ENCODE data around the gene RGS6. TPM values are rescaled to one million over a fixed set of nuclear protein-coding genes. Genes with fewer than 3 reads are reported as not detected.

Gene RGS6
- total and polyA plus RNA-seq, 4 experiments from 2014 or later, result 0.32 TPM; not detected in 3

- Histone ChIP-seq H3K36me3 (ENCODE audit: insufficient read depth, low read length) (no peaks in the 10 kb centered on the region), H3K4me3 (ENCODE audit: low read length in 2 of 2) (no peak overlapping the region), H3K4me1 (ENCODE audit: insufficient read depth, low read length) (peaks cover 35% of the 10 kb centered on the region), H3K27me3 (ENCODE audit: insufficient read depth, low read length) (no peaks in the 10 kb centered on the region), H3K9me3 (ENCODE audit: control insufficient read depth in 1 of 2, low read length in 2 of 2) (no peaks in the 10 kb centered on the region), H3K27ac (ENCODE audit: low read depth, low read length) (no peak overlapping the region)
- ChIA-PET CTCF (ENCODE audit: partially characterized antibody) (interaction anchor here (0.9 kb wide), 1 partner anchor 381 kb away, joined by 3 read pairs; no protein-coding TSS in a partner anchor), POLR2A (ENCODE audit: partially characterized antibody) (no interaction called here)
- intact Hi-C loops (cut with micrococcal nuclease), result no loop called here
- no peak for DNase-seq
- Mint-ChIP-seq H3K4me3 (no peak overlapping the region), H3K9me3 (peaks cover 0 to 14% (median 5%) of the 10 kb centered on the region in 8 donors), H3K27me3 (no peaks in the 10 kb centered on the region), H3K4me1 (peaks cover 30 to 59% (median 48%) of the 10 kb centered on the region in 4 donors), H3K27ac (no peak overlapping the region), H3K36me3 (no peaks in the 10 kb centered on the region)
Measured at GRCh38 chr14:72522847-72523246, 590.6 kb downstream of the RGS6 start.

- ChIA-PET CTCF (ENCODE audit: partially characterized antibody) (interaction anchor here (1.0 to 2.0 kb wide), 3 partner anchors 10 to 382 kb away, joined by 3 to 6 read pairs (median 4); no protein-coding TSS in a partner anchor), POLR2A (ENCODE audit: partially characterized antibody) (no interaction called here)
- Mint-ChIP-seq H3K4me1 (peaks cover 26 to 59% (median 45%) of the 10 kb centered on the region in 4 donors), H3K27ac (no peak overlapping the region), H3K27me3 (no peaks in the 10 kb centered on the region), H3K4me3 (no peak overlapping the region), H3K9me3 (peaks cover 0 to 14% (median 5%) of the 10 kb centered on the region in 8 donors), H3K36me3 (no peaks in the 10 kb centered on the region)
- intact Hi-C loops (cut with micrococcal nuclease), result no loop called here
- DNase-seq, result peak in 1 of 5 donors; percentile 7
- Histone ChIP-seq H3K27ac (ENCODE audit: low read depth, low read length) (no peak overlapping the region), H3K4me1 (ENCODE audit: insufficient read depth, low read length) (peaks cover 33% of the 10 kb centered on the region), H3K9me3 (ENCODE audit: control insufficient read depth in 1 of 2, low read length in 2 of 2) (no peaks in the 10 kb centered on the region), H3K36me3 (ENCODE audit: insufficient read depth, low read length) (no peaks in the 10 kb centered on the region), H3K4me3 (ENCODE audit: low read length in 2 of 2) (no peak overlapping the region), H3K27me3 (ENCODE audit: insufficient read depth, low read length) (no peaks in the 10 kb centered on the region)
Measured at GRCh38 chr14:72523424-72524294, 591.4 kb downstream of the RGS6 start.

GRCh38 chr14:72524295-72524629 lies 592.0 kb downstream of the RGS6 start:
- H3K9me3 ChIP-seq (ENCODE audit: control insufficient read depth in 1 of 2, low read length in 2 of 2), result no peaks in the 10 kb centered on the region
- no peaks in the 10 kb centered on the region for H3K27me3 ChIP-seq (ENCODE audit: insufficient read depth, low read length)
- H3K27ac ChIP-seq (ENCODE audit: low read depth, low read length), result no peak overlapping the region
- Mint-ChIP-seq H3K27ac (no peak overlapping the region), H3K4me3 (no peak overlapping the region), H3K9me3 (peaks cover 0 to 14% (median 5%) of the 10 kb centered on the region in 8 donors), H3K27me3 (no peaks in the 10 kb centered on the region), H3K4me1 (peaks cover 21 to 57% (median 41%) of the 10 kb centered on the region in 4 donors), H3K36me3 (no peaks in the 10 kb centered on the region)
- intact Hi-C loops (cut with micrococcal nuclease), result no loop called here
- DNase-seq, result peak in 1 of 5 donors; percentile 6
- peaks cover 28% of the 10 kb centered on the region for H3K4me1 ChIP-seq (ENCODE audit: insufficient read depth, low read length)
- H3K36me3 ChIP-seq (ENCODE audit: insufficient read depth, low read length), result no peaks in the 10 kb centered on the region
- ChIA-PET POLR2A (ENCODE audit: partially characterized antibody) (no interaction called here), CTCF (ENCODE audit: partially characterized antibody) (interaction anchor here (1.0 to 2.0 kb wide), 3 partner anchors 11 to 381 kb away, joined by 3 to 6 read pairs (median 4); no protein-coding TSS in a partner anchor)
- no peak overlapping the region for H3K4me3 ChIP-seq (ENCODE audit: low read length in 2 of 2)

- Mint-ChIP-seq H3K4me1 (peaks cover 14 to 47% (median 31%) of the 10 kb centered on the region in 4 donors), H3K9me3 (peaks cover 0 to 10% (median 3%) of the 10 kb centered on the region in 8 donors), H3K4me3 (no peak overlapping the region), H3K27me3 (no peaks in the 10 kb centered on the region), H3K27ac (no peak overlapping the region), H3K36me3 (no peaks in the 10 kb centered on the region)
- DNase-seq, result no peak
- no peaks in the 10 kb centered on the region for H3K27me3 ChIP-seq (ENCODE audit: insufficient read depth, low read length)
- H3K27ac ChIP-seq (ENCODE audit: low read depth, low read length), result no peak overlapping the region
- ChIA-PET POLR2A (ENCODE audit: partially characterized antibody) (no interaction called here), CTCF (ENCODE audit: partially characterized antibody) (interaction anchor here (0.7 to 2.2 kb wide), 4 partner anchors 8 to 379 kb away, joined by 3 to 6 read pairs (median 5); no protein-coding TSS in a partner anchor)
- no peak overlapping the region for H3K4me3 ChIP-seq (ENCODE audit: low read length in 2 of 2)
- intact Hi-C loops (cut with micrococcal nuclease), result no loop called here
- no peaks in the 10 kb centered on the region for H3K9me3 ChIP-seq (ENCODE audit: control insufficient read depth in 1 of 2, low read length in 2 of 2)
- no peaks in the 10 kb centered on the region for H3K36me3 ChIP-seq (ENCODE audit: insufficient read depth, low read length)
- H3K4me1 ChIP-seq (ENCODE audit: insufficient read depth, low read length), result peaks cover 22% of the 10 kb centered on the region
Measured at GRCh38 chr14:72525087-72525915, 593.1 kb downstream of the RGS6 start.

GRCh38 chr14:72527591-72527990 lies 595.4 kb downstream of the RGS6 start:
- H3K27ac Mint-ChIP-seq, result no peak overlapping the region
- no peaks in the 10 kb centered on the region for H3K27me3 Mint-ChIP-seq
- intact Hi-C loops (cut with micrococcal nuclease), result no loop called here
- ChIA-PET CTCF (ENCODE audit: partially characterized antibody) (interaction anchor here (1.2 to 2.1 kb wide), 4 partner anchors 9 to 420 kb away, joined by 3 to 15 read pairs (median 4); no protein-coding TSS in a partner anchor), POLR2A (ENCODE audit: partially characterized antibody) (no interaction called here)
- H3K36me3 Mint-ChIP-seq, result no peaks in the 10 kb centered on the region
- peaks cover 41% of the 10 kb centered on the region for H3K4me1 ChIP-seq (ENCODE audit: insufficient read depth, low read length)
- no peak overlapping the region for H3K27ac ChIP-seq (ENCODE audit: low read depth, low read length)
- H3K4me3 Mint-ChIP-seq, result no peak overlapping the region
- H3K36me3 ChIP-seq (ENCODE audit: insufficient read depth, low read length), result no peaks in the 10 kb centered on the region
- DNase-seq, result no peak
- peaks cover 20 to 54% (median 35%) of the 10 kb centered on the region in 4 donors for H3K4me1 Mint-ChIP-seq
- no peaks in the 10 kb centered on the region for H3K9me3 ChIP-seq (ENCODE audit: control insufficient read depth in 1 of 2, low read length in 2 of 2)
- H3K9me3 Mint-ChIP-seq, result peaks cover 0 to 1% (median 0%) of the 10 kb centered on the region in 8 donors
- no peaks in the 10 kb centered on the region for H3K27me3 ChIP-seq (ENCODE audit: insufficient read depth, low read length)
- no peak overlapping the region for H3K4me3 ChIP-seq (ENCODE audit: low read length in 2 of 2)

GRCh38 chr14:72528059-72528862 lies 596.0 kb downstream of the RGS6 start:
- Mint-ChIP-seq H3K4me3 (peak overlapping the region in 1 of 8 donors; percentile 6), H3K27me3 (no peaks in the 10 kb centered on the region), H3K36me3 (no peaks in the 10 kb centered on the region), H3K9me3 (peaks cover 0 to 8% (median 1%) of the 10 kb centered on the region in 8 donors), H3K4me1 (peaks cover 23 to 61% (median 41%) of the 10 kb centered on the region in 4 donors), H3K27ac (no peak overlapping the region)
- no peaks in the 10 kb centered on the region for H3K27me3 ChIP-seq (ENCODE audit: insufficient read depth, low read length)
- H3K4me1 ChIP-seq (ENCODE audit: insufficient read depth, low read length), result peaks cover 48% of the 10 kb centered on the region
- CTCF ChIA-PET (ENCODE audit: partially characterized antibody), result interaction anchor here (1.2 to 2.1 kb wide), 2 partner anchors 10 to 12 kb away, joined by 3 to 15 read pairs; no protein-coding TSS in a partner anchor
- H3K36me3 ChIP-seq (ENCODE audit: insufficient read depth, low read length), result no peaks in the 10 kb centered on the region
- DNase-seq, result no peak
- POLR2A ChIA-PET (ENCODE audit: partially characterized antibody), result no interaction called here
- H3K9me3 ChIP-seq (ENCODE audit: control insufficient read depth in 1 of 2, low read length in 2 of 2), result no peaks in the 10 kb centered on the region
- intact Hi-C loops (cut with micrococcal nuclease), result no loop called here
- no peak overlapping the region for H3K4me3 ChIP-seq (ENCODE audit: low read length in 2 of 2)
- H3K27ac ChIP-seq (ENCODE audit: low read depth, low read length), result no peak overlapping the region
